Measurements from ENCODE around the gene SORBS2.

GRCh38 chr4:185626798-185627197 is 185.2 kb downstream of the SORBS2 start:
- TF ChIP-seq CTCF (IDR thresholded peaks at IDR 0.05) = no peak
- no peak for TF ChIP-seq POLR2AphosphoS5 (IDR thresholded peaks at IDR 0.05; ENCODE audit: low read depth, low read length)
- TF ChIP-seq REST (IDR thresholded peaks at IDR 0.05; ENCODE audit: insufficient read depth in 1 of 2, low read depth in 2 of 2, low read length in 1 of 2) = no peak
- no peak for TF ChIP-seq TCF7L2 (IDR thresholded peaks at IDR 0.05; ENCODE audit: low read depth, low read length)
- no peak for TF ChIP-seq SIN3A (IDR thresholded peaks at IDR 0.05; ENCODE audit: borderline replicate concordance, insufficient read depth, low read depth, low read length)
